ACHN (cell line): ENCODE data around the gene GLRA1.
"Not testable (repeated sequence)": the region's sequence is repeated elsewhere in the genome, so short reads cannot be mapped to it uniquely, and the experiment has no call there.

Experiments used
- DNase-seq: peaks from one replicate; pipeline ENCODE4 v3.0.0-alpha.2; 2015
- in situ Hi-C: cut with HindIII; loops from 2 replicates; pipeline ENCODE4 v1.10.0; 2017; ENCODE audit warnings: low sequenced_read_pairs, low pct_ligation_motif_present, low pct_unique_long_range_greater_than_20kb

GLRA1 gene

DNA sequence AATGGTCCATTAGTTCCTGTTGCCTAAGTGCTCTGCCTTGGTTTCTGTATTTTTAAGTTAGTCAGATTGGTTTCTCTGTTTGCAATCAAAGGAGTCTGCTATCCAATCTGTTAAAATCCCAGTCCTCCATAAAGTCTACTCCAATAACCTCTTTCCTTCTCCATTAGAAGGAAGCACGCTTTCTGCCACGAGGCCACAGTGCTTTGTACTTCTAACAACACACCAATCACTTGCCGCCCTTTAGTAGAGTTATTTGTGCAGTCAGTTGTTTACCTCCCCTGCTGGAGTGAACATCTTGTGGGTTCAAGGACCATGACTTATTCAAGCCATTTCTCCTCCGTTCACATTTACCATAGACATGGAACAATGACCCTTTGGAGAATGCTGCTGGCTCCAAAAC is 69.0 kb downstream of the GLRA1 start:
- in situ Hi-C loops: no loop called here
- no peak for DNase-seq

DNA sequence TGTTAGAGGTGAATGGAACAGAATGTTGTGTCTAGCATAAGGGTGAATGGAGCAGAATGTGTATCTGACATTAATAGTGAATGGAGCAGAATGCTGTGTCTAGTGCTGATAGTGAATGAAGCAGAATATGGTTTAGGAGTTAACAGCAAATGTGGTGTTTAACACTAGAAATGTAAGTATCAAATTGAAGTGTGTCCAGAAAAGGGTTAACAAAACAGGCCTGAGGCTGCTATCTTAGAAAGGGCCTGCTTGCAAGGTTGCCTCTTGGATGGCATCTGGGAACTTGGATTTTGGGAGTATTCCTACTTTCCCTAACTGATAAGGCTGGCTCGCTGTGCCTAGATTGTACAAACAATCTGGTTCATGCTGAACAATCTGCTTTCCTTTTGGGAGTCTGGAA is 76.8 kb downstream of the GLRA1 start:
- in situ Hi-C loops: no loop called here

GRCh38 chr5:151846765-151847164 is 77.9 kb downstream of the GLRA1 start:
- no peak for DNase-seq
- in situ Hi-C loops: no loop called here

More for the DNA sequence above, 76.8 kb downstream of the GLRA1 start:
- no peak for DNase-seq

- DNase-seq, in situ Hi-C loops: not testable (repeated sequence)
These were observed 91.8 kb downstream of the GLRA1 start for GRCh38 chr5:151832843-151833242.

DNA sequence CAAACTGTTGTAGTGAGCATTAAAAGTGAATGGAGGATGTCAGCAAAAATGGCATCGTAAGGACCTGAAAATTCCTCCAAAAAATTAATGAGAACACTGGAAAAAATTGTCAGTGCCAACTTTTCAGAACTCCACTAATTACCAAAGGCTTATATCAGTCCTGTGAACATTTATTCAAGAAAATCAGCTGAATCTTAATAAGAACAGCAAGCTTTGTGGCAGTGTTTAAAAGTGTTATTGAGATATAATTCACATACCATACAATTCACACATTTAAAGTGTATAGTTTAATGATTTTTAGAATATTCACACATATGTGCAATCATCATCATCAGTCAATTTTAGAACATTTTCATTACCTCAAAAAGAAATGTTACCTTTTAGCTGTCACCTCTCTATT is 95.3 kb downstream of the GLRA1 start:
- DNase-seq: no peak
- in situ Hi-C loops: no loop called here

DNA sequence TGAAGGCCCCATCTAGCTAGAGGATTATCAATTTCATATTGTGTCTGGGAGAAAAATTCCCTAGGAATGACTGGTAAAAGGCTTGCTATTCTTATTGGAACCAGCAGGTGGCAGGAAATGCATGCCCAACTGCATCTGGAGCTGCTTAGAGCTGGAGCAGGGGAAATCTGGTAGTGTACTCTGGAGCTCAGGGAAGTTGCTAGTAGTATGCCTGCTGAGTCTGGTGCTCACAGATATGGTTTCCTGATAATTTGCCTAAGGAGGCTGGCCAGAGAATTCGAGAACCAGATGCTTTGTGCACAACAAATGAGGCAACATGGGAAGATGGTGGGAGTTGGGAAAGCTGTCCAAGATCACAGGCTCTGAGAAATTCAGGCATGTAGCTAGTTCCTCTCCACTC is 99.2 kb downstream of the GLRA1 start:
- DNase-seq: peak; percentile 54
- in situ Hi-C loops: no loop called here

DNA sequence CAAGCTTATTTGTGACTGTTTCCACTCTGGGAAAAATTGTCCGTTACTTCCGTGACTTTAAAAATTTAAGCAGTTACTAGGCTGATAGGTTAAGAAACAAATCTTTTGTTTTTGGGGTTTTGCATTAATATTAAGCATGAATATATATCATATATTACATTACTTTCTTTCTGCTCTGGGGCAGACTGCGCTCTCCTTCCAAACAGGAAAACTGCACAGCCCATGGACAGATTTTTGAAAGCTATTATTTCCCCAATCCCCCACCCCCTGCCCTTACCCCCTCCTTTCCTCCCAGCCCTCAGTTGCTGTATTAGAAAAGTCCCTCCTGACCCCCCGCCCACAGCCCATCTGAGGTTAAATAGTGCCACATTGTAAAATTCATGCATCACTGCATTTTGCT is 102.5 kb downstream of the GLRA1 start:
- in situ Hi-C loops: loop anchor here (25.0 kb wide), 1 partner anchor 315 kb away; no protein-coding TSS in a partner anchor
- no peak for DNase-seq

DNA sequence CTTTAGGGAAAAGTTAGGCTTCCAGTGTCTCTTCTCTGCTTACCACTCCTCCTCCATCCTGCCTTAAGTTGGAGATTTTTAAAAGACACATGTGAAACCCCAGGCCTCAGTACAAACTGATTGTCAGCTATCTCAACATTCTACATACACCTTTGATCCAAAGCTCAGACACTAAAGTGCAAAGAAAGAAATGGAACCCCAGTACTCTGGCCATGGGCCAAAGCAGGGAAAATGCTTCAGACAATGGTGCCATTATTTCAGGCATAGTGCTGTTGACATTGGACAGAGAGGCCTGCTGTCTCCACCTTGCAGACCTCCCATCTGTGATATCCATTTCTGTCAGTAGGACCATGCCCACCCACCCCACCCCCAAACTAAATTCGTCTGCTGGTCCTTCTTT is 103.7 kb downstream of the GLRA1 start:
- DNase-seq: no peak
- in situ Hi-C loops: loop anchor here (25.0 kb wide), 1 partner anchor 316 kb away; no protein-coding TSS in a partner anchor

DNA sequence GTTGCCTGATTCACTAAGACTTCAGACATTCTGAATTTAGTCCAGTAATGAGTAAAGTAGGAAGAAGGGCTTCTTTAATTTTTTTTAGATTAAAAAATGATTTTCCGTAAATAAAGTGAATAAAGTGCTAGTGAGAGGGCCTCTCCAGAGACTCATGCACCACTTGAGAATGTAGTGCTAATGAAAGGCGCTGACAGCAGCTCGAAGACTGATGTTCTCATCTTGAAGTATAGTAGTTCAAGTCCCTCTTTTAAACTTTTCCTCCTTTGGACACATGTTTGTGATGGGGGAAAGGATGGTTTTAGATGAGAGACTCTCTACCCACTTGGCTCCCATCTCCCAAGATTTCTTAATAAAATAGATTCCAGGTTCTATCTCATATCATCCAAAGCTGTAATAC is 104.4 kb downstream of the GLRA1 start:
- no peak for DNase-seq
- in situ Hi-C loops: loop anchor here (25.0 kb wide), 1 partner anchor 317 kb away; no protein-coding TSS in a partner anchor

DNA sequence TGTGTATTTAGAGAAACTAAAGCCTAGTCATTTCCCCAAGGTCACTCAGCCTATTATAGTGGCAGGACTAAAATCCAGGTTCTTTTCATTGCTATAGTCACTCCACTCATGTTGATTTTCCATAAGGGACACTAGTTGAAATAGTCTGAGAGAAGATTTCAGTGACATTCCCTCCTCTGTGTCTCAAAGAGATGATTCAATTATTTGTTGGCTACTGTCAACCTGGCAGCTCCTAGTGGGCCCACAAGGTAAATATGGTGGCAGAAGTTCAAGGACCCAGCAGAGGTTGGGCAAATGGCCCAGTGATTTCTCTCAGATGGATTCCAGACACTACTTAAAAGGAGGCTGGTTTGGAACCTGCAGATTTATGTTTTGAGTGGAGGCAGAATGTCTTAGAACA is 104.8 kb downstream of the GLRA1 start:
- no peak for DNase-seq
- in situ Hi-C loops: loop anchor here (25.0 kb wide), 1 partner anchor 317 kb away; no protein-coding TSS in a partner anchor

DNA sequence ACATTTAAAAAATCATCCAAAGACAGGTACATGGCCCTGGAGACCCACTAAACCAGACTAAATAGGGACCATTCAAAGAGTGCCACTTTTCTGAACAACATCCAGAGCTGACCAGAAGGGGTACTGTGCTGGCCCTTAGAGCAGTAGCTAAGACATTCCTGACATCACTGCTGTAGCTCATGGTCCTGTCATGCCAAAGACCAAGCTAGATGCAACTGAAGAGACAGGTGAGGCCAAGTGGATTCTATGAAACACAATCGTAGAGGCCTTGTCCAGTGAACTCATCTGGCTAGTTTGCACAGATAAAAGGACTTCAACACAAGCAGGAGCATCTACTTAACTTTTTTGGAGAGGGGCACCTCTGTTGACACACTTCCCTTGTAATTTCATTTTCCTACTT is 109.6 kb downstream of the GLRA1 start:
- in situ Hi-C loops: loop anchor here (25.0 kb wide), 1 partner anchor 322 kb away; no protein-coding TSS in a partner anchor
- DNase-seq: no peak

GRCh38 chr5:151812757-151813309 is 111.8 kb downstream of the GLRA1 start:
- DNase-seq: no peak
- in situ Hi-C loops: loop anchor here (25.0 kb wide), 1 partner anchor 324 kb away; no protein-coding TSS in a partner anchor

GRCh38 chr5:151811593-151812321 is 112.9 kb downstream of the GLRA1 start:
- DNase-seq: no peak
- in situ Hi-C loops: loop anchor here (25.0 kb wide), 1 partner anchor 326 kb away; no protein-coding TSS in a partner anchor

DNA sequence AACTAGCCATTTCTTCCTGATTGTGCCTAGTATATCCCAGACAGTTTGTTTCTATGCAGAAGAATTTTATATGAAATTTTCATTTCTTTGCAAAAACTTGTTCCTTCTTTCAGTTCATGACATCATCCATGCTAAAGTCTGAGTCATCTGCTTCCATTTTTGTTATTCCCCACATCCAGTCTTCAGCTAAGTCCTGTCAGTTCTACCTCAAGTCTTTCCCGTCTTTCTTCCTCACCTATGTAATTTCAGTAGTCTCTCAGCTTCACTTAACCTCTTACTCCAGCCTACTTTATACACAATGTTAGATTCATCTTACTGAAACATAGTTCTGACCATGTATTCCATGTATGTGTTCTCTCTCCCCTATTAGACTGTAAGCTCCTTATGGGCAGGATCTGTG is 113.8 kb downstream of the GLRA1 start:
- DNase-seq: no peak
- in situ Hi-C loops: loop anchor here (25.0 kb wide), 1 partner anchor 326 kb away; no protein-coding TSS in a partner anchor

DNA sequence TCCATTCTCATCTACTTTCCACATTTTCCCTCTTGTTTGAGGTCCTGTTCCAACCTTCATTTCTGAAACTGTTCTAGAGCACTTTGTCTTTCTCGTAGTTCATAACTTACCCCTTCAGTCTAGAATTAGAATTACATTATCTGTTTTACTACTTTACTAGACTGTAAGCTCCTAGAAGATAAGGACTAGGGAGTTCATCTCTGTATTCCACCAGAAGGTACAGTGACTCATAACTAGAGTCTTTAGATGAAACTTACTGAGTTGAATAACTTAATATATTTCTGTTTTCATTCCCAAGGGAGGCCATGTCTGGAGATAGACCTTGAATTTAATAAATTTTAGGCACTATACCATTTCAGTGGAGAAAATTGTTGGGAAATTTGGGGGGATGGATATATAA is 114.2 kb downstream of the GLRA1 start:
- in situ Hi-C loops: loop anchor here (25.0 kb wide), 1 partner anchor 327 kb away; no protein-coding TSS in a partner anchor

DNA sequence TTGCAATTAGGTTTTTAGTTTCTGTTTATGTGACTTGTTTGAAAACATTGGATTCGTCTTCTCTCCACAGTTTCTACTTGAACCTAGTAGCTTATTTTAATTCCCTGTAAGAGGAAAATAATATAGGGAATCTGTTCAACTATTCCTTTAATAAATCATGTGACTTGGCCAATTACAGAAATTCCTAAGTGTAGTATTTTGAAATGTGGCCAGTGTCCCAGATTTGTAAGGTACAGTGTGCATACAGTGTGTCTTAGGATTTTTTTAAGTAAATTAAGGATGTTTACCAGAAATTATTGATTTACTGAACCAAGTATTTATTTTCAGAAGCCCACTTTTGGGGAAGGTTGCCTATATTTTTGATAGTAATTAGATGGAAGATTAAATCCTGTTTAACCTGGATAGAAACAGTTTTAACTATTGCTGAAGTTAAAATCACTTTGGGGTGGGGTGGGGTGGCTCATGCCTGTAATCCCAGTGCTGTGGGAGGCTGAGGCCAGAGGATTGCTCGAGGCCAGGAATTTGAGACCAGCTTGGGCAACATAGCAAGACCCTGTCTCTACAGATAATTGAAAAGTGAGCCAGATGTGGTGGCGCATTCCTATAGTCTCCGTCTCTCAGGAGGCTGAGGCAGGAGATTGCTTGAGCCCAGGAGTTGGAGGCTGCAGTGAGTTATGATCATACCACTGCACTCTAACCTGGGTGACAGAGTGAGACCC is 116.0 kb downstream of the GLRA1 start:
- no peak for DNase-seq
- in situ Hi-C loops: loop anchor here (25.0 kb wide), 1 partner anchor 329 kb away; no protein-coding TSS in a partner anchor

More for the DNA sequence above, 114.2 kb downstream of the GLRA1 start:
- DNase-seq: no peak

- no peak for DNase-seq
- in situ Hi-C loops: loop anchor here (25.0 kb wide), 1 partner anchor 332 kb away; no protein-coding TSS in a partner anchor
These were observed 119.0 kb downstream of the GLRA1 start for GRCh38 chr5:151805414-151806223.

- DNase-seq: no peak
- in situ Hi-C loops: loop anchor here (25.0 kb wide), 1 partner anchor 337 kb away; no protein-coding TSS in a partner anchor
These were observed 124.1 kb downstream of the GLRA1 start for GRCh38 chr5:151800532-151800931.
